GM12873 (cell line): ENCODE measurements around the gene ARHGAP20.

ENCODE experiments used
- TF ChIP-seq, protein P1 (sequence below): IDR thresholded peaks from 2 replicates; pipeline ENCODE4 v1.5.1; 2012; ENCODE audit warnings: low read depth, mild to moderate bottlenecking, moderate library complexity, low read length, control low read depth; ENCODE audit not compliant: insufficient read depth; ENCODE audit errors: missing control alignments

ARHGAP20 gene

DNA sequence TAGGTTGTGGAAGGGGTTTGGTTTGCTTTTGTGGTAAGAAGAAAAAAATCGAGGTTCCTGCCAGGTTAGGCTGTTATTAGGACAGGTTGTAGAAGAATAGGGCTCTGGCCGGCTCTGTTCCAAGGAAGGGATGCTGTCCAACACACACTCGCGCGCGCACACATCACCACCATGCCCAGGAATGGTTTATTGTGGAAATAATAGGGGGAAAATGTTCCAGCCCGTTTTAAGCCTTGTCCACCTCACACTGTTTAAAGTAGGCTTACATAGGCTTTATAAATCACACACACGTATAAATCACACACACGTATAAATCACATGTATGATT is 1.2 kb upstream of the ARHGAP20 start:
- TF ChIP-seq, protein P1, sequence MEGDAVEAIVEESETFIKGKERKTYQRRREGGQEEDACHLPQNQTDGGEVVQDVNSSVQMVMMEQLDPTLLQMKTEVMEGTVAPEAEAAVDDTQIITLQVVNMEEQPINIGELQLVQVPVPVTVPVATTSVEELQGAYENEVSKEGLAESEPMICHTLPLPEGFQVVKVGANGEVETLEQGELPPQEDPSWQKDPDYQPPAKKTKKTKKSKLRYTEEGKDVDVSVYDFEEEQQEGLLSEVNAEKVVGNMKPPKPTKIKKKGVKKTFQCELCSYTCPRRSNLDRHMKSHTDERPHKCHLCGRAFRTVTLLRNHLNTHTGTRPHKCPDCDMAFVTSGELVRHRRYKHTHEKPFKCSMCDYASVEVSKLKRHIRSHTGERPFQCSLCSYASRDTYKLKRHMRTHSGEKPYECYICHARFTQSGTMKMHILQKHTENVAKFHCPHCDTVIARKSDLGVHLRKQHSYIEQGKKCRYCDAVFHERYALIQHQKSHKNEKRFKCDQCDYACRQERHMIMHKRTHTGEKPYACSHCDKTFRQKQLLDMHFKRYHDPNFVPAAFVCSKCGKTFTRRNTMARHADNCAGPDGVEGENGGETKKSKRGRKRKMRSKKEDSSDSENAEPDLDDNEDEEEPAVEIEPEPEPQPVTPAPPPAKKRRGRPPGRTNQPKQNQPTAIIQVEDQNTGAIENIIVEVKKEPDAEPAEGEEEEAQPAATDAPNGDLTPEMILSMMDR = no peak

DNA sequence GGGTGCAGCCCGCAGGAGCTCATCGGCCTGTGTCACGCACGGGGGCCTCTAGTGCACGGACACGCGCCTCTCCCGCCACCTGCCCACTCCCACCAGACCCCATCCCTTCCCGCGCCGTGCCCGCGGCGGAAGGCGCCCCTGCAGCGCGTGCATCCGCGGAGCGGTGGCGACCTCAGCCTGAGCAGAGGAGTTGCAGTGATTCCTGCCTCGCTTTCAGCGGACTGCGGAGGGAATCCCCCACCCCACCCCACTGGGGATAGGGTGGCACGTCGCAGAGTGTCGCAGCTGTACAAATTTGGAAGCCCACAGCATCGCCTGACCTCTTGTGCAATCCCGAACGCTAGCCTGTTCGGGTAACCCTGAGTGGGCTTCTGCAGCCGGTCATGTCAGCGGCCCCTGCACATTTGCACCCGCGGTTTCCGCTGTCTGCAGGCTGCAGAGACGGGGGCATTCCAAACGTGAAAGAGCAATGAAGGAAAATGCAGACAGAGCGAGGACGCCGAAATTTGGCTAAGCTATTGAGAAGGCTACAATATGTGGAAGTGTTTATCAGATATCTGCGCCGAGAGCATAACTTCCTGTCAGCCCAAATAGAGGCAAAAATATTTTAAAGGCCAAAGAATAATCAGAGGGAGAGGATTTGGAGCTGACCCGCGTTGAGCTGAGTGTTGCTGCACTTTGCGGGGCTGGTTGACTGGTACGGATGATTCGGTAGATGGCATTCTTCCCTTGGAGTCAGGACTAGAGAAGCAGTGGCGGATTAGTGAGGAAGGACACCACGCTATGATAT is 617 bp upstream of the ARHGAP20 start:
- TF ChIP-seq, protein P1 = no peak

DNA sequence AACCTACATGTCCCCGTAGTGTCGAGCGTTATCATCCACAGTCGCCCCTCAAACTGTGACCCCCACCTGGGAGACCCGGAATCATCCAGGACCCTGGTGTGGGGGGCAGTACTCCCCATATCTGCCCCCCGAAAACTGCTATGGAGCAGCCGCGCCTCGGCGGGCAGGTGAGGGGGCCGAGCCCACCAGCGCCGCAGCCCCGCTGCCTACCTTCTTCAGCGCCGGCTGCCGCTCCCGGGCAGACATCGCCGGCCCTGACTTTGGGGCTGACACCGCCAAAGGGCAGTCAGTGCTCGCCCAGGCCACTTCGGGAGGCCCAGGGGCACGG is 825 bp downstream of the ARHGAP20 start:
- TF ChIP-seq, protein P1 = no peak

DNA sequence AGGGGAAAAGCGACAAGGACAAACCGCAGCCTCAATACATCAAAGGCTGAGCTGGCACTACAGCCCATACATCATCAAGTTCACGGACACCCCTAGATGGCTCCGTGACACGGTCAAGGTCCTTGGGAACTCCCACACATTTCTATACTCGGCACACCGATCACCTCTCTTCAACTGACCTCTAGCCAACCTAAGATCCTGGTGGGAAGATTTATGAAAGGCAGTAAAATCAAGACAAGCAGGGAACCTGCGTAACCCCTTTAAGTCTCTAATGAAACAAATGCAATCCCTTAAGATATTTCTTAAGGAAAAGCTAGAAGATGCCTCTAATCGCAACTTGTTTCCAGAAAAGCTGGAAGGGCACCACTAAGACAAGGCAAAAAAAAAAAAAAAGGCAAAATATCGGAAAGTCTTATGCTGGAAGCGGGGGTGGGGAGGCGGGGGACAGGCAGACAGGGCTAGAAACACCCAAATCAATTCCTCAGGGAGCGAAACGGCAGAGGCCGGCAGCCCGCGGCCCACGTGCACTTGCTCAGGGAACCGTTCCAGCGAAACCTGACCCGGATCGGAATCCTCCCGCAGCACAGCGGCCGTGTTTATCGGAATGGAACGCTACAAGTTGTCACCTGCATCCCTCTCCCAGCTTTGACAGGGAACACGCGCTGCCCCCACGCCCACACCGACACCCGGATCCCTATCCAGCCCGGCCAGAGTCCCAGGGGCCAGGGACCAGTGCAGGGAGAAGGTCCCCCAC is 1.4 kb downstream of the ARHGAP20 start:
- TF ChIP-seq, protein P1 = no peak

DNA sequence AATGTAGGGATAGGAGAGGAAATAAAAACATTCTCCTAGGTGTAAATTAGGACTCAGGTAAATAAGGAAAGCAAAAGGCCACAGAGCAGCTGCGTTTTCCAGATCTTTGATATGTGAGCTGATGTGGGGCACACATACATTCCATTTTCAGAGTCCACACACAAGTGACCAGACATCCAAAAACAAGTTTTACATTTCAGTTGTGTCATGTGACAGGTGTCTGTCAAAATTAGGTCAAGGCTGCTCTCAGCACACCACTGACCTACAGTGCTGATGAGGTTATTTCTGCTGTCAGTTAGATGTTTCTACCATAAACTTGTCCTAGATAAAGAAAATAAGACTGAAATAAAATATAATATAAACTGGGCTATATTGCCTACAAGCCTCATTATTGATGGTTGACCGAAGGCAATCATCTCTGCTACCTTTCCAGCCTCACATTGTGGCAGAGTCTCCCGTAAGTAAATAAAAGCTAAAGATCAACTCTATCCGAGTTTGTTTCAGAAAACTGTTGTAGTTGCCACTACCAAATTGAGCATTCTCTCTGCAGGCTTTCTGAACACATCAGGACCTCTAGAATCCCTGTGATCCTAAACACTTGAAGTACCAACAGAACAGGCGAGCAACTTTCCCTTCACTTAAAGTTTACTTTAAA is 7.9 kb downstream of the ARHGAP20 start:
- TF ChIP-seq, protein P1 = no peak

DNA sequence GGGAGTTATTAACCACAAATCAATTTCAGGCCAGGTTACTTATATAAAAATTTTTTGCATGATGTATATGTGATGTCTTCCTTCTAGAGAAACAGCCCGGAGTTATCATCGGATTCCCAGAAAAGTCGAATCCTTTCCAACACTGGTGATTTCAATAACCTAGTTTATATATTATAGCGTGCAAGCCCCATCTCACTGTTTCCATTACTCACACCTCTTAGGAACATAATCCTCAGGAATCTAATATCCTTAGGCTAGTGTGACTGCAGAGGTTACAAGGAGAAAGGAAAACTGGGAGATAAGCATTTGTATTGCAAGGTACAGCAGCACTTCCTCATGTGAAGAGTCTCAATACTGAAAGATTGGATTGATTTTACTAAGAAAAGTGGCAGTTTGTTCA is 20.3 kb downstream of the ARHGAP20 start:
- TF ChIP-seq, protein P1 = no peak

DNA sequence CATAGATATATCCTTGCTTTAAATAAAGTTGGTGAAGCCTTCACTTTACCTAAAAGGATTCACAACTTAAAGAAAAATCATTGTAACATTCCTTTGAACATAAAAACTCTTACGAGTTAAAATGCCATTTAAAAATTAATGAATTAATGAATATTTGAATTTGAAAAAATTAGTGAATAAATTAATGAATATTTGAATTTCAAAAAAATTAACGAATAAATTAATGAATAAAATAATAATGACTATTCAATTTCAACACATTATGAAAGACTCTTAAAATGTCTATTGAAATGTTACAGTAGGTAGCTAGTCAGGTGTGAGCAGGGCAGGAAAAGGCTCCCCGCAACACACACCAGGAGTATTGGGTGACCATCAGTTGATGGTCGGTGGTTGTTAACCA is 22.9 kb downstream of the ARHGAP20 start:
- TF ChIP-seq, protein P1 = no peak
